Ovary (tissue), 9 donors: Measurements from ENCODE around the gene OSBP. TPM values are rescaled to one million over a fixed set of nuclear protein-coding genes. Genes with fewer than 3 reads are reported as not detected.

Source experiments
- DNase-seq, 5 donors: peaks; one replicate each; pipeline ENCODE4 v3.0.0-alpha.2; 2019 to 2020
- H3K27ac ChIP-seq, 2 donors: fragments of 200-600 bp; one replicate each; pipeline versions ENCODE4 v1.5.1 to v1.8.0; 2019 to 2022
- H3K27me3 ChIP-seq: fragments of 200-600 bp; one replicate; pipeline ENCODE4 v1.8.0; 2022
- H3K36me3 ChIP-seq: fragments of 200-600 bp; sonication (generic); one replicate; pipeline ENCODE4 v1.5.1; 2019
- H3K4me1 ChIP-seq: one replicate; pipeline ENCODE4 v1.8.1; 2013; ENCODE audit warnings: mild to moderate bottlenecking, moderate library complexity; ENCODE audit not compliant: insufficient read depth
- H3K4me3 ChIP-seq: fragments of 200-600 bp; sonication (generic); one replicate; pipeline ENCODE4 v1.5.1; 2017
- H3K9me3 ChIP-seq, 2 donors: fragments of 200-600 bp in 1 of 2; sonication (generic) in 1 of 2; one replicate each; pipeline versions ENCODE4 v1.5.1 to v1.8.1; 2013 to 2019; ENCODE audit warnings: mild to moderate bottlenecking in 1 of 2, moderate library complexity in 1 of 2
- EP300 ChIP-seq: sonication (generic); formaldehyde crosslinking; IDR thresholded peaks from one replicate; pipeline ENCODE4 v1.6.1; 2017; ENCODE audit warnings: antibody characterized with exemption
- POLR2A ChIP-seq: fragments of 450-650 bp; IDR thresholded peaks from one replicate; pipeline ENCODE4 v1.6.1; 2017; ENCODE audit warnings: antibody characterized with exemption, mild to moderate bottlenecking, moderate library complexity
- WGBS, 3 donors: extraction: QIAGEN DNeasy Blood & Tissue Kit in 1 of 3; methylation state at CpG; one replicate each; pipeline versions ENCODE4 v1.1.5 to v1.1.7; 2013 to 2017; 5-methylcytosine and 5-hydroxymethylcytosine counted together
- intact Hi-C, 4 donors: fragments of 100-400 bp; cut with DNase I; formaldehyde crosslinking; loops; one replicate each; pipeline versions ENCODE4 v1.11.0 to v1.15.1; 2022 to 2023
- polyA plus RNA-seq, 2 donors: library from polyadenylated mRNA; stranded (reverse); fragments of 200-250 nt in 1 of 2; fragments of 350-450 nt in 1 of 2; fragmentation: Illumina TruSeq in 1 of 2; extraction: RNeasy Lipid Tissue Mini Kit (QIAGEN cat#74804) in 1 of 2; gene quantifications; one replicate each; pipeline ENCODE4 v1.2.3, GENCODE V29; 2013 to 2014
- total RNA-seq, 7 donors: library from RNA; depleted of rRNA in 2 of 7; stranded (reverse); fragments of >200 nt in 2 of 7; fragmentation: NEBNext Ultra II Directional in 3 of 7; extraction: Animal tissue kit (Norgen Biotek cat#: 25700) in 3 of 7; gene quantifications; one replicate each; pipeline versions ENCODE4 v1.1.0 to v1.2.4, GENCODE V29; 2016 to 2023
- TF ChIP-seq, protein P1 (sequence below), 3 donors: fragments of 450-650 bp in 2 of 3; fragments of 200-600 bp in 1 of 3; IDR thresholded peaks; one replicate each; pipeline versions ENCODE4 v1.5.1 to v1.8.0; 2016 to 2022; ENCODE audit warnings: antibody characterized with exemption in 3 of 3, mild to moderate bottlenecking in 1 of 3
- donor health status: DM: no; HTN: no; CAD: no; lungs with moderate emphysema.
- donor health status: DM: no; HTN: no; CAD: no.
- donor health status: Bipolar disorder and iron deficiency.
- donor health status: DM: yes; HTN: yes; CAD: no.
- donor health status: DM: no; HTN: no; CAD: no.
- donor health status: DM: yes; HTN: yes; CAD: no.

OSBP gene
- total and polyA plus RNA-seq, 9 donors = 20.5 to 58.0 (median 42.4) TPM

- no peaks in the 10 kb centered on the region for H3K4me1 ChIP-seq
- H3K27ac ChIP-seq = no peak overlapping the region
- no peaks in the 10 kb centered on the region for H3K9me3 ChIP-seq
- H3K27me3 ChIP-seq = no peaks in the 10 kb centered on the region
- no peaks in the 10 kb centered on the region for H3K36me3 ChIP-seq
- TF ChIP-seq EP300 (no peak), POLR2A (no peak)
- TF ChIP-seq, protein P1, sequence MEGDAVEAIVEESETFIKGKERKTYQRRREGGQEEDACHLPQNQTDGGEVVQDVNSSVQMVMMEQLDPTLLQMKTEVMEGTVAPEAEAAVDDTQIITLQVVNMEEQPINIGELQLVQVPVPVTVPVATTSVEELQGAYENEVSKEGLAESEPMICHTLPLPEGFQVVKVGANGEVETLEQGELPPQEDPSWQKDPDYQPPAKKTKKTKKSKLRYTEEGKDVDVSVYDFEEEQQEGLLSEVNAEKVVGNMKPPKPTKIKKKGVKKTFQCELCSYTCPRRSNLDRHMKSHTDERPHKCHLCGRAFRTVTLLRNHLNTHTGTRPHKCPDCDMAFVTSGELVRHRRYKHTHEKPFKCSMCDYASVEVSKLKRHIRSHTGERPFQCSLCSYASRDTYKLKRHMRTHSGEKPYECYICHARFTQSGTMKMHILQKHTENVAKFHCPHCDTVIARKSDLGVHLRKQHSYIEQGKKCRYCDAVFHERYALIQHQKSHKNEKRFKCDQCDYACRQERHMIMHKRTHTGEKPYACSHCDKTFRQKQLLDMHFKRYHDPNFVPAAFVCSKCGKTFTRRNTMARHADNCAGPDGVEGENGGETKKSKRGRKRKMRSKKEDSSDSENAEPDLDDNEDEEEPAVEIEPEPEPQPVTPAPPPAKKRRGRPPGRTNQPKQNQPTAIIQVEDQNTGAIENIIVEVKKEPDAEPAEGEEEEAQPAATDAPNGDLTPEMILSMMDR (IDR thresholded peaks at IDR 0.05) = no peak
- no peak overlapping the region for H3K4me3 ChIP-seq
- no peak for DNase-seq
- intact Hi-C loops = no loop called here
- WGBS, 3 donors = 87 to 90% (median 89%) methylated on average over 4 of the region's 4 CpGs
Measured at GRCh38 chr11:59654893-59655292, 39.3 kb upstream of the OSBP start.

DNA sequence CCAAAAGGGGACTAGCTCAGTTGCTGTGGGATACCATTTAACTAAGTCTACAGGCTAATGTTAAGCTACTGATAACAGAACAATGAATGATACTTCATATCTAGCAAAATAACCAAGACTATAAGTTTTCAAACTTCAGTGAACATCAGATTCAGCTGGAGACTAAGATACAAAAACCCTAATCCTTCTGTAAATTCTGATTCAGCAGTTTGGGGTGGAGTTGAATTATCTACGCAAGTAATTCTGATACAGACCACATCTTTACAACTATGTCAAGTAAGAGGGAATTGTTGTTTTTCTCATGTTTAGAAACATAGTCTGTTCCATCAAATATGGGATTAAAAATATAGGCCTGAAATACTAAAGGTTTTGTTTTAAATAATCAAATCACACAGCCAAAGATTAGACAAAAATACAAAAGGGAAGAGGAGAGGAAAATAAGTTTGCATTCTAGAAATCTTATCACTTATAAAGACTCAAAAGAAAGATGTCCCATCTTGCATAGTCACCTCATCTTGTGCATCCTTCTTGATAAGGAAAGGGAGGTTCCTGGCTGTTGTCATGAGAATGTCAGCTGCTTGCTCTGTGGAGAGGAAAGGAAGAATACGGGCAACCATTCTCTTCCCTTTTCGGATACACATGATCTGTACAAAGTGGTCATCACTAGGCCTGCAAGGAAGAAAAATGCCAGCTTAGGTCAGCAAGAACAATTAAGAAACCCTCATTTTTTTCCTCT, 31.8 kb upstream of the OSBP start:
- WGBS, 3 donors = 86 to 92% (median 89%) methylated on average over 3 of the region's 3 CpGs
- DNase-seq = no peak
- Histone ChIP-seq H3K27ac (no peak overlapping the region), H3K4me3 (no peak overlapping the region), H3K9me3 (no peaks in the 10 kb centered on the region), H3K4me1 (no peaks in the 10 kb centered on the region), H3K27me3 (no peaks in the 10 kb centered on the region), H3K36me3 (no peaks in the 10 kb centered on the region)
- intact Hi-C loops = no loop called here
- TF ChIP-seq POLR2A = no peak
- TF ChIP-seq EP300 = no peak
- TF ChIP-seq, protein P1 (IDR thresholded peaks at IDR 0.05) = no peak

DNA sequence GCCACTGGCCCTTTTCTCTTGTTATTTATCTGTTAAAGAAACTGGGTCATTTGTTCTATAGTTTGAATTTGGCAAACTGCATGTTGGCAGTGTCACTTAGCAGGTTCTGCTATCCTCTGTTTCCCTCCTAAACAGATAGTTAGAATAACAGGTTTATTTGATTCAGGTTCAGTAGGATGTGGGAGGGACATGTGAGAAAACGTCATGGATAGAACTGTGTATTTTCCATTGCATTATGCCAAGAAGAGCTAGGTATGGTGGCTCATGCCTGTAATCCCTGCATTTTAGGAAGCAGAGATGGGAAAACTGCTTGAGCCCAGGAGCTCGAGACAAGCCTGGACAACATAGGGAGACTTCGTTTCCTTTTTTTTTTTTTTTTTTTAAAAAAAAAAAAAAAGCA, 29.0 kb upstream of the OSBP start:
- no peaks in the 10 kb centered on the region for H3K36me3 ChIP-seq
- no peak overlapping the region for H3K4me3 ChIP-seq
- TF ChIP-seq POLR2A = no peak
- TF ChIP-seq, protein P1 (IDR thresholded peaks at IDR 0.05) = no peak
- no peak for TF ChIP-seq EP300
- no peaks in the 10 kb centered on the region for H3K9me3 ChIP-seq
- no peaks in the 10 kb centered on the region for H3K27me3 ChIP-seq
- no peak overlapping the region for H3K27ac ChIP-seq
- whole genome bisulfite sequencing, 3 donors = 71 to 81% (median 74%) methylated on average over 3 of the region's 3 CpGs
- H3K4me1 ChIP-seq = no peaks in the 10 kb centered on the region
- DNase-seq = no peak
- intact Hi-C loops = no loop called here

GRCh38 chr11:59643390-59643789, 27.8 kb upstream of the OSBP start:
- Histone ChIP-seq H3K36me3 (no peaks in the 10 kb centered on the region), H3K27ac (peak overlapping the region in 1 of 2 donors; percentile 7), H3K9me3 (no peaks in the 10 kb centered on the region), H3K27me3 (no peaks in the 10 kb centered on the region), H3K4me1 (no peaks in the 10 kb centered on the region), H3K4me3 (no peak overlapping the region)
- WGBS, 3 donors = 67 to 75% (median 72%) methylated on average over 3 of the region's 3 CpGs
- DNase-seq = no peak
- TF ChIP-seq, protein P1 (IDR thresholded peaks at IDR 0.05) = no peak
- TF ChIP-seq POLR2A = no peak
- no peak for TF ChIP-seq EP300
- intact Hi-C loops = no loop called here
